ENCODE results near the gene FHIT.

DNA sequence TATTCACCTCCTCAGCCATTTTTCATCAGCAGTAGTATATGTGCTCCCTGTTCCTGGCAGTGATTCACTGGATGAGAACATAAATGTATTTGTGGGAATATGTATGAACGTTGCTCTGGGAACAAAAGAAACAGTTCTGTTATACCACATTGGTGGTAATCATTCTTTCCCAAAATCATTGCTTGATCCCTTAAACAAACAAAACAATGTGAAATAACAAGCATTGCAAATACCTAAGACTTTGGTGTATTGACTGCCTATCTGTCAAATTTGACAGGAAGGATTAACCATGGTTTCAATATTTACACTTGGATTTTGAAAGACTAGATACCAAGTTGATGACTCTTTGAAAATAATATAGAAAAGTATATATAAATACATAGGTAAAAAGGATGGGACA is 284.1 kb downstream of the FHIT start:
- TF ChIP-seq, protein P1, sequence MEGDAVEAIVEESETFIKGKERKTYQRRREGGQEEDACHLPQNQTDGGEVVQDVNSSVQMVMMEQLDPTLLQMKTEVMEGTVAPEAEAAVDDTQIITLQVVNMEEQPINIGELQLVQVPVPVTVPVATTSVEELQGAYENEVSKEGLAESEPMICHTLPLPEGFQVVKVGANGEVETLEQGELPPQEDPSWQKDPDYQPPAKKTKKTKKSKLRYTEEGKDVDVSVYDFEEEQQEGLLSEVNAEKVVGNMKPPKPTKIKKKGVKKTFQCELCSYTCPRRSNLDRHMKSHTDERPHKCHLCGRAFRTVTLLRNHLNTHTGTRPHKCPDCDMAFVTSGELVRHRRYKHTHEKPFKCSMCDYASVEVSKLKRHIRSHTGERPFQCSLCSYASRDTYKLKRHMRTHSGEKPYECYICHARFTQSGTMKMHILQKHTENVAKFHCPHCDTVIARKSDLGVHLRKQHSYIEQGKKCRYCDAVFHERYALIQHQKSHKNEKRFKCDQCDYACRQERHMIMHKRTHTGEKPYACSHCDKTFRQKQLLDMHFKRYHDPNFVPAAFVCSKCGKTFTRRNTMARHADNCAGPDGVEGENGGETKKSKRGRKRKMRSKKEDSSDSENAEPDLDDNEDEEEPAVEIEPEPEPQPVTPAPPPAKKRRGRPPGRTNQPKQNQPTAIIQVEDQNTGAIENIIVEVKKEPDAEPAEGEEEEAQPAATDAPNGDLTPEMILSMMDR (IDR thresholded peaks at IDR 0.05) = no peak
- no peak for TF ChIP-seq POLR2A (IDR thresholded peaks at IDR 0.05)
